SK-N-MC (cell line): ENCODE data around the gene SMYD3.
"Not testable (repeated sequence)": the region's sequence is repeated elsewhere in the genome, so short reads cannot be mapped to it uniquely, and the experiment has no call there.

Experiments used
- EZH2 ChIP-seq: fragments of 200-600 bp; sonication (generic); IDR thresholded peaks from one replicate; pipeline ENCODE4 v1.6.1; 2017; ENCODE audit warnings: antibody characterized with exemption
- FOXP2 ChIP-seq: optimal IDR thresholded peaks from 2 replicates; pipeline ENCODE3; 2011; ENCODE audit warnings: mild to moderate bottlenecking, moderate library complexity; ENCODE audit not compliant: insufficient read depth; ENCODE audit errors: extremely low read length, control extremely low read depth
- POLR2AphosphoS5 ChIP-seq: IDR thresholded peaks from 2 replicates; pipeline ENCODE4 v1.6.1; 2012; ENCODE audit warnings: mild to moderate bottlenecking, low read depth, low read length, borderline replicate concordance

GRCh38 chr1:245945136-245945535, 561.9 kb downstream of the SMYD3 start:
- TF ChIP-seq POLR2AphosphoS5, EZH2, FOXP2: not testable (repeated sequence)
